ENCODE measurements around the gene BRS3. TPM values are rescaled to one million over a fixed set of nuclear protein-coding genes. Genes with fewer than 3 reads are reported as not detected.

Gene BRS3
- total RNA-seq, 2 donors from 2014 or later = not detected

DNA sequence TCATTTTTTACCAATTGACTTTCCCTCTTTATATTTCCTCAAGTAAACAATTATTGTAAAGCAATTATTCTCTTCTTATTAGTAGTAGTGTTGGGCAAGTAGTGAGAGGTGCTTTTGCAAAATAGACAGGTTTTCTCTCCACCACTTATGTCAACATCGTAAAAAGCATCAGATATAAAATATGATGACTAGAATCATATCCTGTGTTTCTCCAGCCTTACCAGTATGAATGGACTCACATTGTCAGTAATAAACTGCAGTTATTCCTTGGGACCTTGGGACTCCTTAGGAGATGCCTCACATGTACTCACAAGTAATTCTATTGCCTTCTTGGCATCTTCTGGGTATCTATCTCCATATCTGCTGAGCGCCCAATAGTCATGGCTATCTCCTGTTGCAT lies 40.4 kb upstream of the BRS3 start:
- H3K27ac ChIP-seq (ENCODE audit: low read depth, low read length) = no peak overlapping the region
- Mint-ChIP-seq H3K9me3 (peaks cover 9% of the 10 kb centered on the region), H3K27me3 (ENCODE audit: insufficient read depth) (no peaks in the 10 kb centered on the region), H3K36me3 (ENCODE audit: low read depth) (peaks cover 2% of the 10 kb centered on the region), H3K4me3 (no peak overlapping the region), H3K27ac (no peak overlapping the region), H3K4me1 (no peaks in the 10 kb centered on the region)
- H3K36me3 ChIP-seq (ENCODE audit: control insufficient read depth, insufficient read depth, low read length) = no peaks in the 10 kb centered on the region
- H3K4me3 ChIP-seq (ENCODE audit: low read length) = no peak overlapping the region
- TF ChIP-seq, protein P1, sequence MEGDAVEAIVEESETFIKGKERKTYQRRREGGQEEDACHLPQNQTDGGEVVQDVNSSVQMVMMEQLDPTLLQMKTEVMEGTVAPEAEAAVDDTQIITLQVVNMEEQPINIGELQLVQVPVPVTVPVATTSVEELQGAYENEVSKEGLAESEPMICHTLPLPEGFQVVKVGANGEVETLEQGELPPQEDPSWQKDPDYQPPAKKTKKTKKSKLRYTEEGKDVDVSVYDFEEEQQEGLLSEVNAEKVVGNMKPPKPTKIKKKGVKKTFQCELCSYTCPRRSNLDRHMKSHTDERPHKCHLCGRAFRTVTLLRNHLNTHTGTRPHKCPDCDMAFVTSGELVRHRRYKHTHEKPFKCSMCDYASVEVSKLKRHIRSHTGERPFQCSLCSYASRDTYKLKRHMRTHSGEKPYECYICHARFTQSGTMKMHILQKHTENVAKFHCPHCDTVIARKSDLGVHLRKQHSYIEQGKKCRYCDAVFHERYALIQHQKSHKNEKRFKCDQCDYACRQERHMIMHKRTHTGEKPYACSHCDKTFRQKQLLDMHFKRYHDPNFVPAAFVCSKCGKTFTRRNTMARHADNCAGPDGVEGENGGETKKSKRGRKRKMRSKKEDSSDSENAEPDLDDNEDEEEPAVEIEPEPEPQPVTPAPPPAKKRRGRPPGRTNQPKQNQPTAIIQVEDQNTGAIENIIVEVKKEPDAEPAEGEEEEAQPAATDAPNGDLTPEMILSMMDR (conservative IDR thresholded peaks at IDR 0.05) = no peak
- no peak overlapping the region for H3K9ac ChIP-seq (ENCODE audit: extremely low read depth, low read length, poor library complexity, severe bottlenecking)
- no peaks in the 10 kb centered on the region for H3K9me3 ChIP-seq (ENCODE audit: control insufficient read depth, low read length)
- H3K27me3 ChIP-seq (ENCODE audit: control insufficient read depth, insufficient read depth, low read length, poor library complexity, severe bottlenecking) = no peaks in the 10 kb centered on the region
- whole genome bisulfite sequencing, 2 experiments (ENCODE audit: insufficient coverage in 1 of 2, insufficient read length in 1 of 2) = 90% methylated on average over 2 of the region's 2 CpGs; no CpG with 5 or more reads in 1 of the 2 experiments
- no peaks in the 10 kb centered on the region for H3K4me1 ChIP-seq (ENCODE audit: control insufficient read depth, insufficient read depth, low read length)
- DNase-seq = no peak

DNA sequence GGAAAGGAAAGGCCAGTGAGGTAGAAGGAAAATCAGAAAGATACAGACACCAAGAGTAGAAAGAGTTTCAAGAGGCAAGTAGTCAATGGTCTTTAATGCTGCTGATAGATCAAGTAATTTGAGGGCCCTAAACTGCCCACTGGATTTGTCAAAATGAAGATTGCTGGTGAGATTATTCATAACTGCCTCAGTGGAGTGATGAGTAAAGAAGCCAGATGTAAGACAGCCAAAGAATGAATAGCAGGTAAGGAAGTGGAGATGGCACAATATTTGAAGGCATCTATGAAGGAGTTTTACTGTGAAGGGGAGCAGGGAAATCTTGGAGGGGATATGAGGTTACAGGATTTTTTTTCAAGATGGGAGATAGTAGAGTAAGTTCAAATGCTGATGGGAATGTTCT lies 39.8 kb upstream of the BRS3 start:
- Histone ChIP-seq H3K27me3 (ENCODE audit: control insufficient read depth, insufficient read depth, low read length, poor library complexity, severe bottlenecking) (no peaks in the 10 kb centered on the region), H3K4me3 (ENCODE audit: low read length) (no peak overlapping the region), H3K27ac (ENCODE audit: low read depth, low read length) (no peak overlapping the region), H3K9me3 (ENCODE audit: control insufficient read depth, low read length) (no peaks in the 10 kb centered on the region), H3K36me3 (ENCODE audit: control insufficient read depth, insufficient read depth, low read length) (no peaks in the 10 kb centered on the region), H3K4me1 (ENCODE audit: control insufficient read depth, insufficient read depth, low read length) (no peaks in the 10 kb centered on the region), H3K9ac (ENCODE audit: extremely low read depth, low read length, poor library complexity, severe bottlenecking) (no peak overlapping the region)
- no peak for DNase-seq
- Mint-ChIP-seq H3K27me3 (ENCODE audit: insufficient read depth) (no peaks in the 10 kb centered on the region), H3K9me3 (peaks cover 9% of the 10 kb centered on the region), H3K27ac (no peak overlapping the region), H3K4me3 (no peak overlapping the region), H3K36me3 (ENCODE audit: low read depth) (peaks cover 2% of the 10 kb centered on the region), H3K4me1 (no peaks in the 10 kb centered on the region)
- TF ChIP-seq, protein P1 (conservative IDR thresholded peaks at IDR 0.05) = no peak

GRCh38 chrX:136450050-136450830 lies 37.5 kb upstream of the BRS3 start:
- Mint-ChIP-seq H3K4me1 (peaks cover 6% of the 10 kb centered on the region), H3K4me3 (no peak overlapping the region), H3K27me3 (ENCODE audit: insufficient read depth) (no peaks in the 10 kb centered on the region), H3K27ac (no peak overlapping the region), H3K9me3 (peaks cover 20% of the 10 kb centered on the region), H3K36me3 (ENCODE audit: low read depth) (peaks cover 2% of the 10 kb centered on the region)
- Histone ChIP-seq H3K4me3 (ENCODE audit: low read length) (no peak overlapping the region), H3K9me3 (ENCODE audit: control insufficient read depth, low read length) (no peaks in the 10 kb centered on the region), H3K9ac (ENCODE audit: extremely low read depth, low read length, poor library complexity, severe bottlenecking) (no peak overlapping the region), H3K27ac (ENCODE audit: low read depth, low read length) (no peak overlapping the region), H3K27me3 (ENCODE audit: control insufficient read depth, insufficient read depth, low read length, poor library complexity, severe bottlenecking) (no peaks in the 10 kb centered on the region), H3K4me1 (ENCODE audit: control insufficient read depth, insufficient read depth, low read length) (no peaks in the 10 kb centered on the region), H3K36me3 (ENCODE audit: control insufficient read depth, insufficient read depth, low read length) (no peaks in the 10 kb centered on the region)
- TF ChIP-seq, protein P1 (conservative IDR thresholded peaks at IDR 0.05) = no peak
- WGBS, 2 experiments (ENCODE audit: insufficient coverage in 1 of 2, insufficient read length in 1 of 2) = 89 to 92% methylated on average over 2 to 6 of the region's 8 CpGs
- DNase-seq = no peak
